ENCODE measurements around the gene DMBT1.

DNA sequence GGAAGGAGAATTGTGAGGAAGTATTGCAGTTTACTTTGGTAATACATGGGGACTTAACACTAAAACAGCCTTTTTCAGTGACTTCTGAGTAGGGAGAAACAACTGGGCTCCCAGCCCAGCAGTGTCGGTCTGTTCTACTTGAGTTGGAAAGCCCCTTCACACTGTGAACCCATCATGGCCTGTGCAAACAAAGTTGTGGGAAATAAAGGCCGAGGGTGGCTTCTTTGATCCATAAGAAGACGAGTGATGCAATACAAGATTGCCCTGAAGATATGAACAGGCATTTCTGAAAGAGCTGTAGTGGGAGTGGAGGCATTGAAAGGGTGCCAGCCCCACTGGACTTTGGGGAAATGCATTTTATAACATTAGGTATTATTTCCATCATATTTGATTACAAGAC lies 110.8 kb downstream of the DMBT1 start:
- TF ChIP-seq, protein P1, sequence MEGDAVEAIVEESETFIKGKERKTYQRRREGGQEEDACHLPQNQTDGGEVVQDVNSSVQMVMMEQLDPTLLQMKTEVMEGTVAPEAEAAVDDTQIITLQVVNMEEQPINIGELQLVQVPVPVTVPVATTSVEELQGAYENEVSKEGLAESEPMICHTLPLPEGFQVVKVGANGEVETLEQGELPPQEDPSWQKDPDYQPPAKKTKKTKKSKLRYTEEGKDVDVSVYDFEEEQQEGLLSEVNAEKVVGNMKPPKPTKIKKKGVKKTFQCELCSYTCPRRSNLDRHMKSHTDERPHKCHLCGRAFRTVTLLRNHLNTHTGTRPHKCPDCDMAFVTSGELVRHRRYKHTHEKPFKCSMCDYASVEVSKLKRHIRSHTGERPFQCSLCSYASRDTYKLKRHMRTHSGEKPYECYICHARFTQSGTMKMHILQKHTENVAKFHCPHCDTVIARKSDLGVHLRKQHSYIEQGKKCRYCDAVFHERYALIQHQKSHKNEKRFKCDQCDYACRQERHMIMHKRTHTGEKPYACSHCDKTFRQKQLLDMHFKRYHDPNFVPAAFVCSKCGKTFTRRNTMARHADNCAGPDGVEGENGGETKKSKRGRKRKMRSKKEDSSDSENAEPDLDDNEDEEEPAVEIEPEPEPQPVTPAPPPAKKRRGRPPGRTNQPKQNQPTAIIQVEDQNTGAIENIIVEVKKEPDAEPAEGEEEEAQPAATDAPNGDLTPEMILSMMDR (IDR thresholded peaks at IDR 0.05) = no peak
- TF ChIP-seq EZH2 (IDR thresholded peaks at IDR 0.05) (no peak), EZH2phosphoT487 (IDR thresholded peaks at IDR 0.05) (no peak)
